Gastroesophageal sphincter (tissue), 4 donors: ENCODE data around the gene SMTN. TPM values are rescaled to one million over a fixed set of nuclear protein-coding genes. Genes with fewer than 3 reads are reported as not detected.

Source experiments
- ATAC-seq: fragments of 150-250 bp; one replicate; pipeline ENCODE4 v1.9.1; 2016; ENCODE audit warnings: mild to moderate bottlenecking, moderate library complexity
- H3K27ac ChIP-seq, 4 donors: fragments of 200-600 bp; sonication (generic) in 3 of 4; 1 replicate in 3 of 4; 2 replicates in 1 of 4; pipeline ENCODE4 v1.5.1; 2016 to 2019
- H3K27me3 ChIP-seq: fragments of 200-600 bp; sonication (generic); one replicate; pipeline ENCODE4 v1.5.1; 2019
- H3K36me3 ChIP-seq, 2 donors: fragments of 200-600 bp; sonication (generic); one replicate each; pipeline ENCODE4 v1.5.1; 2019; ENCODE audit warnings: control low read depth in 1 of 2
- H3K4me1 ChIP-seq, 3 donors: fragments of 200-600 bp; sonication (generic); 1 replicate in 2 of 3; 2 replicates in 1 of 3; pipeline ENCODE4 v1.5.1; 2016 to 2019; ENCODE audit warnings: control low read depth in 2 of 3
- H3K4me3 ChIP-seq, 2 donors: fragments of 200-600 bp; sonication (generic); one replicate each; pipeline ENCODE4 v1.5.1; 2019; ENCODE audit warnings: mild to moderate bottlenecking in 1 of 2, moderate library complexity in 1 of 2
- H3K9me3 ChIP-seq, 3 donors: fragments of 200-600 bp; sonication (generic); one replicate each; pipeline ENCODE4 v1.5.1; 2017 to 2019; ENCODE audit warnings: control low read depth in 2 of 3
- EP300 ChIP-seq: sonication (generic); formaldehyde crosslinking; IDR thresholded peaks from one replicate; pipeline ENCODE4 v1.6.1; 2017; ENCODE audit warnings: antibody characterized with exemption, mild to moderate bottlenecking
- POLR2A ChIP-seq, 2 donors: fragments of 450-650 bp; IDR thresholded peaks; one replicate each; pipeline ENCODE4 v1.6.1; 2017; ENCODE audit warnings: antibody characterized with exemption in 2 of 2, mild to moderate bottlenecking in 2 of 2, moderate library complexity in 1 of 2
- POLR2AphosphoS5 ChIP-seq: sonication (generic); formaldehyde crosslinking; IDR thresholded peaks from one replicate; pipeline ENCODE4 v1.6.1; 2017; ENCODE audit warnings: antibody characterized with exemption
- WGBS, 2 donors: methylation state at CpG; one replicate each; pipeline ENCODE4 v1.1.5; 2018; ENCODE audit warnings: low coverage in 1 of 2; 5-methylcytosine and 5-hydroxymethylcytosine counted together
- total RNA-seq, 4 donors: library from RNA; depleted of rRNA; stranded (reverse); fragments of >200 nt; gene quantifications; one replicate each; pipeline ENCODE4 v1.1.0, GENCODE V29; 2016
- TF ChIP-seq, protein P1 (sequence below), 4 experiments: fragments of 200-600 bp in 2 of 4; fragments of 450-650 bp in 2 of 4; sonication (generic) in 1 of 4; IDR thresholded peaks; one replicate each; pipeline ENCODE4 v1.5.1; 2017 to 2019; ENCODE audit warnings: antibody characterized with exemption in 4 of 4, mild to moderate bottlenecking in 2 of 4, moderate library complexity in 2 of 4

Gene SMTN
- total RNA-seq, 4 donors from 2014 or later, result 900 to 1,687 (median 1,274) TPM

DNA sequence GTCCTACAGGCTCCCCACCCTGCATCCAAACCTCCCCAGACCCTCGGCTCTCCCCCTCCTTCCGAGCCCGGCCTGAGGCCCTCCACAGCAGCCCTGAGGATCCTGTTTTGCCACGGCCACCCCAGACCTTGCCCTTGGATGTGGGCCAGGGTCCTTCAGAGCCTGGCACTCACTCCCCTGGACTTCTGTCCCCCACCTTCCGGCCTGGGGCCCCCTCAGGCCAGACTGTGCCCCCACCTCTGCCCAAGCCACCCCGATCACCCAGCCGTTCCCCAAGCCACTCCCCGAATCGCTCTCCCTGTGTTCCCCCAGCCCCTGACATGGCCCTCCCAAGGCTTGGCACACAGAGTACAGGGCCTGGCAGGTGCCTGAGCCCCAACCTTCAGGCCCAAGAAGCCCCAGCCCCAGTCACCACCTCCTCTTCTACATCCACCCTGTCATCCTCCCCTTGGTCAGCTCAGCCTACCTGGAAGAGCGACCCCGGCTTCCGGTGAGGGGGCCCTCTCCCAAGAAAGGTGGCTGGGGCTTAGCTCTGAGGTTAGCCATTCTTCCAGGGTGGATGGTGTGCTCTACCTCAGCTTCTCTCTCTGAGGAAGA, 44.5 kb downstream of the SMTN start:
- Histone ChIP-seq H3K36me3 (no peaks in the 10 kb centered on the region), H3K27ac (no peak overlapping the region), H3K27me3 (no peaks in the 10 kb centered on the region), H3K4me3 (no peak overlapping the region), H3K9me3 (no peaks in the 10 kb centered on the region), H3K4me1 (peaks cover 0 to 20% (median 13%) of the 10 kb centered on the region in 3 donors)
- ATAC-seq, result no peak
- 81% methylated on average over 6 of the region's 12 CpGs; no CpG with 5 or more reads in 1 of the 2 donors for WGBS, 2 donors
- no peak for TF ChIP-seq POLR2AphosphoS5
- no peak for TF ChIP-seq POLR2A (IDR thresholded peaks at IDR 0.05)
- TF ChIP-seq EP300, result no peak
- TF ChIP-seq, protein P1, sequence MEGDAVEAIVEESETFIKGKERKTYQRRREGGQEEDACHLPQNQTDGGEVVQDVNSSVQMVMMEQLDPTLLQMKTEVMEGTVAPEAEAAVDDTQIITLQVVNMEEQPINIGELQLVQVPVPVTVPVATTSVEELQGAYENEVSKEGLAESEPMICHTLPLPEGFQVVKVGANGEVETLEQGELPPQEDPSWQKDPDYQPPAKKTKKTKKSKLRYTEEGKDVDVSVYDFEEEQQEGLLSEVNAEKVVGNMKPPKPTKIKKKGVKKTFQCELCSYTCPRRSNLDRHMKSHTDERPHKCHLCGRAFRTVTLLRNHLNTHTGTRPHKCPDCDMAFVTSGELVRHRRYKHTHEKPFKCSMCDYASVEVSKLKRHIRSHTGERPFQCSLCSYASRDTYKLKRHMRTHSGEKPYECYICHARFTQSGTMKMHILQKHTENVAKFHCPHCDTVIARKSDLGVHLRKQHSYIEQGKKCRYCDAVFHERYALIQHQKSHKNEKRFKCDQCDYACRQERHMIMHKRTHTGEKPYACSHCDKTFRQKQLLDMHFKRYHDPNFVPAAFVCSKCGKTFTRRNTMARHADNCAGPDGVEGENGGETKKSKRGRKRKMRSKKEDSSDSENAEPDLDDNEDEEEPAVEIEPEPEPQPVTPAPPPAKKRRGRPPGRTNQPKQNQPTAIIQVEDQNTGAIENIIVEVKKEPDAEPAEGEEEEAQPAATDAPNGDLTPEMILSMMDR (IDR thresholded peaks at IDR 0.05), result no peak

- TF ChIP-seq, protein P1 (IDR thresholded peaks at IDR 0.05), result no peak
- TF ChIP-seq EP300, result no peak
- TF ChIP-seq POLR2AphosphoS5, result no peak
- TF ChIP-seq POLR2A (IDR thresholded peaks at IDR 0.05), result no peak
- WGBS, 2 donors, result 20% methylated on average over 1 of the region's 22 CpGs; no CpG with 5 or more reads in 1 of the 2 donors
- no peak for ATAC-seq
Measured at GRCh38 chr22:31126128-31126868, 45.2 kb downstream of the SMTN start.

GRCh38 chr22:31126869-31127175, 45.7 kb downstream of the SMTN start:
- no peak overlapping the region for H3K27ac ChIP-seq
- ATAC-seq, result no peak
- WGBS, 2 donors, result no CpG with 5 or more reads among the region's 13 CpGs
- no peak for TF ChIP-seq POLR2A (IDR thresholded peaks at IDR 0.05)
- TF ChIP-seq, protein P1 (IDR thresholded peaks at IDR 0.05), result no peak
- no peak for TF ChIP-seq EP300
- no peak for TF ChIP-seq POLR2AphosphoS5
- no peak overlapping the region for H3K4me3 ChIP-seq
- no peaks in the 10 kb centered on the region for H3K27me3 ChIP-seq
- H3K4me1 ChIP-seq, result peaks cover 0 to 19% (median 13%) of the 10 kb centered on the region in 3 donors
- no peaks in the 10 kb centered on the region for H3K9me3 ChIP-seq
- no peaks in the 10 kb centered on the region for H3K36me3 ChIP-seq

More at GRCh38 chr22:31126128-31126868, 45.2 kb downstream of the SMTN start:
- Histone ChIP-seq H3K36me3 (no peaks in the 10 kb centered on the region), H3K9me3 (no peaks in the 10 kb centered on the region), H3K27ac (no peak overlapping the region), H3K27me3 (no peaks in the 10 kb centered on the region), H3K4me1 (peaks cover 0 to 20% (median 13%) of the 10 kb centered on the region in 3 donors), H3K4me3 (no peak overlapping the region)

DNA sequence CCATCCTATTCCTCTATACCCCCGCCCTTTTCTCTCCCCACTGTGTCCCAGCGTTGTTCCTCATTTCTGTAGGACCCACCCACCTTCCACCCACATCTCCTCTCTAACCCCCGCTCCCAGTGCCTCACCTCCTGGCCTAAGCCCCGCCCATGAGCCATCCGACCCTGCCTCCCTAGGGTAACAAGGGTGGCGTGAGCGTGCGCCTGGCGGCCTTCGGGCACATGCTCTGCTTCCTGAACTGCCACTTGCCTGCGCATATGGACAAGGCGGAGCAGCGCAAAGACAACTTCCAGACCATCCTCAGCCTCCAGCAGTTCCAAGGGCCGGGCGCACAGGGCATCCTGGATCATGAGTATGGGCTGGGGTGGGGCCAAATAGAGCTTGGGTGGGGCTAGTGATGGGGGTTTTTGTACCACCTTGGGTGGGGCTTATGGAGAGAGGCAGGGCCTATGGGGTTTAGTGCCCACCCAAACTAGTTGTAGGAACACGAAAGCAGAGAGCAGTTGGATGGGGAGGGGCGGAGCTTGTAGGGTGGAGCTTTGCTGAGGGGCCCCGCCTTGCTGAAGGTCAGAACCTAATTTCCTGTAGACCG, 46.2 kb downstream of the SMTN start:
- H3K27me3 ChIP-seq, result no peaks in the 10 kb centered on the region
- no peak for TF ChIP-seq POLR2A (IDR thresholded peaks at IDR 0.05)
- ATAC-seq, result no peak
- H3K9me3 ChIP-seq, result no peaks in the 10 kb centered on the region
- no peaks in the 10 kb centered on the region for H3K36me3 ChIP-seq
- peaks cover 0 to 15% (median 11%) of the 10 kb centered on the region in 3 donors for H3K4me1 ChIP-seq
- WGBS, 2 donors, result 71% methylated on average over 3 of the region's 19 CpGs; no CpG with 5 or more reads in 1 of the 2 donors
- H3K4me3 ChIP-seq, result no peak overlapping the region
- H3K27ac ChIP-seq, result no peak overlapping the region

DNA sequence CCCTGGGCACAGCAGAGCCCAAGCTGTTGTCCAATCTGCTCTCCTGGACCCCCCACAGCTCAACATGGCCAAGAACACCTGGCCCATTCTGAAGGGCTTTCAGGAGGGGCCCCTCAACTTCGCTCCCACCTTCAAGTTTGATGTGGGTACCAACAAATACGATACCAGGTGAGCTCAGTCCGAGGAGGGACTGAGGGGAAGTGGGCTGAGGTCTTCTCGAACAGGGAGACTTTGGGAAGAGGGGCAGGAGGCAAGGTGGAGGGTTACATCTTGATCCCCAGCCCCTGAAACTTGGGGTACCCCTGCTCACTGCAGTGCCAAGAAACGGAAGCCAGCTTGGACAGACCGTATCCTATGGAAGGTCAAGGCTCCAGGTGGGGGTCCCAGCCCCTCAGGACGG, 47.0 kb downstream of the SMTN start:
- no peak for ATAC-seq
- H3K27me3 ChIP-seq, result no peaks in the 10 kb centered on the region
- WGBS, 2 donors, result 80% methylated on average over 1 of the region's 7 CpGs; no CpG with 5 or more reads in 1 of the 2 donors

More for the DNA sequence above, 47.0 kb downstream of the SMTN start:
- H3K36me3 ChIP-seq, result no peaks in the 10 kb centered on the region
- no peak overlapping the region for H3K27ac ChIP-seq
- H3K4me1 ChIP-seq, result peaks cover 0 to 6% (median 2%) of the 10 kb centered on the region in 3 donors
- no peaks in the 10 kb centered on the region for H3K9me3 ChIP-seq
- no peak overlapping the region for H3K4me3 ChIP-seq
- TF ChIP-seq POLR2AphosphoS5, result no peak
- no peak for TF ChIP-seq POLR2A (IDR thresholded peaks at IDR 0.05)
- TF ChIP-seq, protein P1 (IDR thresholded peaks at IDR 0.05), result no peak
- TF ChIP-seq EP300, result no peak
